ENCODE data around the gene MYH16. TPM values are rescaled to one million over a fixed set of nuclear protein-coding genes. Genes with fewer than 3 reads are reported as not detected.
A peak's percentile ranks its signal among the peaks of the same experiment; 100 is the strongest.

Gene MYH16
- total and polyA plus RNA-seq, 5 donors from 2014 or later: not detected

DNA sequence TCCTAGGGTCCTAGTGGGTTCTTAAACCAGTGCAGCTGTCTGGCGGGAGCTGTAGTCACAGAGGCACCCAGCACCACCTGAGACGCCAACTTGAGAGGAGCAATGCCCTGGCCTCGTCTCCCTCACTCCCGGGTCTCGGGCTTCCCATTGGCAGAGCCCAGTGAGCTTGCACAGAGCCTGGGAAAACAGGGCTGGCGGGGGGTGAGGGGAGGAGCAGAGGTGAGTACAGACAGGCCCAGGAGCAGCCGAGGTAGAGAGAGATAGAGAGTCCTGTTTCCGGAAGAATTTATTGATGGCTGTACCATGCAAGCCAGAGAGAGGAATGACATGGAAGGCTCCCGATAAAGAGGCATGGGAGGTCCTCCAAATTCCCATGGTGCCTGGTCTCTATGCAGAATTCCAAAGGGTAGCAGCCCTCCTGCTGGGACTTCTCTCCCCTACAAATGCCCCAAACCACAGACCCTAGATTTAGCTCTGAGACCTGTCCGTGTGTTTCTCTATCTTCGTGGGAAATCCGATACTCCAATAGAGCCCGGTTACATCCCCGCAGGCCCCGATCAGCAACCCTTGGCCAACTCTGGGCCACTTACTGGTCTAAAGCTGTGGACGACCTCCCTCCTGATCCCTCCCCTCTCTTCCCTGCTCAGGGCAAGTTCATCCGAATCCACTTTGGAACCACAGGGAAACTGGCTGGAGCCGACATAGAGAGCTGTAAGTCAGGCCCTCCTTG lies 20.3 kb upstream of the MYH16 start:
- peaks cover 0 to 2% (median 0%) of the 10 kb centered on the region in 7 donors for H3K9me3 Mint-ChIP-seq
- H3K4me3 ChIP-seq (ENCODE audit: low read depth, low read length): no peak overlapping the region
- H3K27me3 Mint-ChIP-seq: peaks cover 17% of the 10 kb centered on the region
- H3K4me1 ChIP-seq (ENCODE audit: control insufficient read depth, insufficient read depth, low read length, poor library complexity, severe bottlenecking): no peaks in the 10 kb centered on the region
- H3K4me3 Mint-ChIP-seq: peak overlapping the region in 1 of 4 donors; percentile 43
- no peak overlapping the region for H3K27ac Mint-ChIP-seq
- H3K9me3 ChIP-seq (ENCODE audit: control insufficient read depth in 2 of 2, low read length in 2 of 2): no peaks in the 10 kb centered on the region
- ATAC-seq (ENCODE audit: low read depth in 2 of 2) (no peak), DNase-seq (no peak)
- H3K36me3 Mint-ChIP-seq: no peaks in the 10 kb centered on the region
- H3K27ac ChIP-seq (ENCODE audit: insufficient read depth, low read length, poor library complexity, severe bottlenecking): no peak overlapping the region
- no peaks in the 10 kb centered on the region for H3K36me3 ChIP-seq (ENCODE audit: control insufficient read depth, insufficient read depth, low read length)
- H3K4me1 Mint-ChIP-seq: no peaks in the 10 kb centered on the region
- H3K27me3 ChIP-seq (ENCODE audit: control insufficient read depth, insufficient read depth, low read length): no peaks in the 10 kb centered on the region

DNA sequence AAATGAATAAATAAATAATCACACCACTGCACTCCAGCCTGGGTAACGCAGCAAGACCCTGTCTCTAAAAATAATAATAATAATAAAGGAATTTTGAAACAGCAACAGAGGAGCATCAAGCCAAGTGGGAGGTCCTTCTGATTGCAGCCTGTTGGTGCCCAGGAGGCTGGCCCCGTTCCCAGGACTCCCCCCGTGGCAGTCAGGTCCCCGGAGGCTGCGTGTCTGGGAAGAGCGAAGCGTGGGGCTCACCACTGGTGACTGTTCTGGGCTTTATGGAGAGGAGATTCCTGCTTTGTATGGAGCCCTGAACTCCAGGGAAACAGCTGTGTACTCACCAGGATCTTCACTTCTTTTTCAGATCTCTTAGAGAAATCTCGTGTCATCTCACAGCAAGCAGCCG lies 19.3 kb upstream of the MYH16 start:
- Mint-ChIP-seq H3K27me3 (peaks cover 17% of the 10 kb centered on the region), H3K4me3 (no peak overlapping the region), H3K9me3 (peaks cover 0 to 2% (median 0%) of the 10 kb centered on the region in 7 donors), H3K4me1 (no peaks in the 10 kb centered on the region), H3K27ac (no peak overlapping the region), H3K36me3 (no peaks in the 10 kb centered on the region)
- H3K9me3 ChIP-seq (ENCODE audit: control insufficient read depth in 2 of 2, low read length in 2 of 2): no peaks in the 10 kb centered on the region
- no peak for DNase-seq
- no peak overlapping the region for H3K27ac ChIP-seq (ENCODE audit: insufficient read depth, low read length, poor library complexity, severe bottlenecking)
- no peak for ATAC-seq (ENCODE audit: low read depth in 2 of 2)
- H3K4me1 ChIP-seq (ENCODE audit: control insufficient read depth, insufficient read depth, low read length, poor library complexity, severe bottlenecking): no peaks in the 10 kb centered on the region
- no peak overlapping the region for H3K4me3 ChIP-seq (ENCODE audit: low read depth, low read length)
- H3K36me3 ChIP-seq (ENCODE audit: control insufficient read depth, insufficient read depth, low read length): no peaks in the 10 kb centered on the region
- no peaks in the 10 kb centered on the region for H3K27me3 ChIP-seq (ENCODE audit: control insufficient read depth, insufficient read depth, low read length)

DNA sequence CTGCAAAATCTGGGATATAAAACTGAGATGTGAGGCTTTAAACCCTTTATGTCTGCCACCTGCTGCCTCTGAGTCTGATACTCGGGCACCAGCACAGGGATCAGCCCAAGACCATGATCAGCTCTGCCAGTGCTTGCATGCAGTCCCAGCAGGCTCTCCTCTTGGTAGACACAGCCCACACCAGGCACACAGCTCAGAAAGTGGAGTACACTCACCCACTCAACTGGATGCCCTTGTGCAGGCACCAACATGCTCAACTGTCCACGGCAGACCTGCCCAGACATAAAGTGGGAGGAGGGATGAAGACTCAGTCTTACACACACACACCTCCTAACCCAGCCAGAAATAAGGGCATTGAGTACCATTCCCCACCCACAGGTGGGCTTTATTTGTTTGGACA lies 18.2 kb upstream of the MYH16 start:
- H3K9me3 Mint-ChIP-seq: peaks cover 0 to 2% (median 0%) of the 10 kb centered on the region in 7 donors
- H3K36me3 Mint-ChIP-seq: no peaks in the 10 kb centered on the region
- no peaks in the 10 kb centered on the region for H3K4me1 Mint-ChIP-seq
- Histone ChIP-seq H3K4me3 (ENCODE audit: low read depth, low read length) (no peak overlapping the region), H3K9me3 (ENCODE audit: control insufficient read depth in 2 of 2, low read length in 2 of 2) (no peaks in the 10 kb centered on the region), H3K27ac (ENCODE audit: insufficient read depth, low read length, poor library complexity, severe bottlenecking) (no peak overlapping the region), H3K36me3 (ENCODE audit: control insufficient read depth, insufficient read depth, low read length) (no peaks in the 10 kb centered on the region), H3K27me3 (ENCODE audit: control insufficient read depth, insufficient read depth, low read length) (no peaks in the 10 kb centered on the region), H3K4me1 (ENCODE audit: control insufficient read depth, insufficient read depth, low read length, poor library complexity, severe bottlenecking) (no peaks in the 10 kb centered on the region)
- H3K27ac Mint-ChIP-seq: no peak overlapping the region
- H3K4me3 Mint-ChIP-seq: no peak overlapping the region
- ATAC-seq (ENCODE audit: low read depth in 2 of 2) (no peak), DNase-seq (no peak)
- H3K27me3 Mint-ChIP-seq: peaks cover 12% of the 10 kb centered on the region

DNA sequence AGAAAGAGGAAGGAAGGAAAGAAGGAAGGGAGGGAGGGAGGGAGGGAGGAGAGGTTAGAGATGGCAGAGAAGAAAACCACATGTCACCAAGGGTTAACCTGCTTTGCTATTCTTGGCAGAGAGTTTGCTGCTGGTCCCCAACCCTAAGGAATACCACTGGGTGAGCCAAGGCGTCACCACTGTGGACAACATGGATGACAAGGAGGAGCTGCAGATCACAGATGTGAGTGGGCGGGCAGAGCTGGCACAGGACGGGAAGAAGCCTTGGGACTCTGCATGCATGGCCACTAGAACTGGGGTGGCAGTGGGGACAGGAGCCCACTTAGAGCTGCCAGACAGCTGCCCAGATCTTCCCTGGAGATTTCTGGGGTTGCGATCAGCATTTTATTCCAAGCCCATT lies 17.2 kb upstream of the MYH16 start:
- no peak overlapping the region for H3K27ac Mint-ChIP-seq
- H3K36me3 Mint-ChIP-seq: no peaks in the 10 kb centered on the region
- H3K9me3 Mint-ChIP-seq: peaks cover 0 to 2% (median 0%) of the 10 kb centered on the region in 7 donors

DNA sequence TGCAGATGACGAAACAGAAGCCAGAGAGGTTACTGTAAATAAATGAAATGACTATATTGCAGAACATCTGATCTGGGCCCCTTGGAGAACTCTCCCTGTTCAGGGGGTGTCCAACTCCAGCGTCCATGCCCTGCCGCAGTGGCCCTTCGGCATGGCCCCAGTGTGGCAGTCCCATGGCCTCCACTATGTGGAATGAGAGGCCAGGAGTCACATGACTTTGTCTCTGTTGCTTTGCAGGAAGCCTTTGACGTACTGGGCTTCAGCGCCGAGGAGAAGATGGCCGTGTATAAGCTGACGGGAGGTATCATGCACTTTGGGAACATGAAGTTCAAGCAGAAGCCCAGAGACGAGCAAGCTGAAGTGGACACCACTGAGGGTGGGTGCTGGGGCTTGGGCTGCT lies 15.6 kb upstream of the MYH16 start:
- no peaks in the 10 kb centered on the region for H3K4me1 ChIP-seq (ENCODE audit: control insufficient read depth, insufficient read depth, low read length, poor library complexity, severe bottlenecking)
- H3K9me3 ChIP-seq (ENCODE audit: control insufficient read depth in 2 of 2, low read length in 2 of 2): no peaks in the 10 kb centered on the region
- H3K4me3 Mint-ChIP-seq: no peak overlapping the region
- H3K36me3 ChIP-seq (ENCODE audit: control insufficient read depth, insufficient read depth, low read length): no peaks in the 10 kb centered on the region
- H3K4me1 Mint-ChIP-seq: no peaks in the 10 kb centered on the region
- H3K27me3 ChIP-seq (ENCODE audit: control insufficient read depth, insufficient read depth, low read length): no peaks in the 10 kb centered on the region
- no peak overlapping the region for H3K4me3 ChIP-seq (ENCODE audit: low read depth, low read length)
- H3K36me3 Mint-ChIP-seq: no peaks in the 10 kb centered on the region
- peaks cover 2% of the 10 kb centered on the region for H3K27me3 Mint-ChIP-seq
- peaks cover 0 to 3% (median 0%) of the 10 kb centered on the region in 7 donors for H3K9me3 Mint-ChIP-seq
- no peak overlapping the region for H3K27ac Mint-ChIP-seq
- ATAC-seq (ENCODE audit: low read depth in 2 of 2) (no peak), DNase-seq (no peak)
- H3K27ac ChIP-seq (ENCODE audit: insufficient read depth, low read length, poor library complexity, severe bottlenecking): no peak overlapping the region

More for the DNA sequence above, 17.2 kb upstream of the MYH16 start:
- Histone ChIP-seq H3K4me3 (ENCODE audit: low read depth, low read length) (no peak overlapping the region), H3K4me1 (ENCODE audit: control insufficient read depth, insufficient read depth, low read length, poor library complexity, severe bottlenecking) (no peaks in the 10 kb centered on the region), H3K27me3 (ENCODE audit: control insufficient read depth, insufficient read depth, low read length) (no peaks in the 10 kb centered on the region), H3K36me3 (ENCODE audit: control insufficient read depth, insufficient read depth, low read length) (no peaks in the 10 kb centered on the region), H3K9me3 (ENCODE audit: control insufficient read depth in 2 of 2, low read length in 2 of 2) (no peaks in the 10 kb centered on the region), H3K27ac (ENCODE audit: insufficient read depth, low read length, poor library complexity, severe bottlenecking) (no peak overlapping the region)
- no peak overlapping the region for H3K4me3 Mint-ChIP-seq
- no peak for DNase-seq
- peaks cover 12% of the 10 kb centered on the region for H3K27me3 Mint-ChIP-seq
- ATAC-seq (ENCODE audit: low read depth in 2 of 2): no peak
- no peaks in the 10 kb centered on the region for H3K4me1 Mint-ChIP-seq

DNA sequence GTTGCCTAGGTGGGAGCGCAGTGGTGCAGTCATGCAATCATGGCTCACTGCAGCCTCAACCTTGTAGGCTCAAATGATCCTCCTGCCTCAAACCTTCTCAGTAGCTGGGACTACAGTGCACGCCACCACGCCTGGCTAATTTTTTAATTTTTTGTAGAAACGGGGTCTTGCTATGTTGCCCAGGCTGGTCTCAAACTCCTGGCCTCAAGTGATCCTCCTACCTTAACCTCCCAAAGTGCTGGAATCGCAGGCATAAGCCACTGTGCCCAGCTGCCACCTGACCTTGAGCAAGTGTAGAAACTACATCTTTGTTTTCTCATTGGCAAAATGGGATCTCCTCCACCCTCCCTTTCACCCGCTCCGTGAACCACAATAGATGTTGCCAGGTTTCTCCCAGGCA lies 15.0 kb upstream of the MYH16 start:
- no peaks in the 10 kb centered on the region for H3K36me3 ChIP-seq (ENCODE audit: control insufficient read depth, insufficient read depth, low read length)
- H3K4me1 ChIP-seq (ENCODE audit: control insufficient read depth, insufficient read depth, low read length, poor library complexity, severe bottlenecking): no peaks in the 10 kb centered on the region
- H3K36me3 Mint-ChIP-seq: no peaks in the 10 kb centered on the region
- no peak overlapping the region for H3K4me3 Mint-ChIP-seq
- H3K4me3 ChIP-seq (ENCODE audit: low read depth, low read length): no peak overlapping the region
- no peaks in the 10 kb centered on the region for H3K27me3 ChIP-seq (ENCODE audit: control insufficient read depth, insufficient read depth, low read length)
- no peak overlapping the region for H3K27ac ChIP-seq (ENCODE audit: insufficient read depth, low read length, poor library complexity, severe bottlenecking)
- DNase-seq (no peak), ATAC-seq (ENCODE audit: low read depth in 2 of 2) (no peak)
- H3K4me1 Mint-ChIP-seq: no peaks in the 10 kb centered on the region
- H3K9me3 ChIP-seq (ENCODE audit: control insufficient read depth in 2 of 2, low read length in 2 of 2): no peaks in the 10 kb centered on the region
- H3K9me3 Mint-ChIP-seq: peaks cover 0 to 3% (median 0%) of the 10 kb centered on the region in 7 donors
- no peaks in the 10 kb centered on the region for H3K27me3 Mint-ChIP-seq
- no peak overlapping the region for H3K27ac Mint-ChIP-seq

- H3K4me1 Mint-ChIP-seq: no peaks in the 10 kb centered on the region
- no peak overlapping the region for H3K27ac Mint-ChIP-seq
- ATAC-seq (ENCODE audit: low read depth in 2 of 2) (no peak), DNase-seq (no peak)
- Histone ChIP-seq H3K4me3 (ENCODE audit: low read depth, low read length) (no peak overlapping the region), H3K9me3 (ENCODE audit: control insufficient read depth in 2 of 2, low read length in 2 of 2) (no peaks in the 10 kb centered on the region), H3K27me3 (ENCODE audit: control insufficient read depth, insufficient read depth, low read length) (no peaks in the 10 kb centered on the region), H3K4me1 (ENCODE audit: control insufficient read depth, insufficient read depth, low read length, poor library complexity, severe bottlenecking) (no peaks in the 10 kb centered on the region), H3K27ac (ENCODE audit: insufficient read depth, low read length, poor library complexity, severe bottlenecking) (no peak overlapping the region), H3K36me3 (ENCODE audit: control insufficient read depth, insufficient read depth, low read length) (no peaks in the 10 kb centered on the region)
- no peak overlapping the region for H3K4me3 Mint-ChIP-seq
- no peaks in the 10 kb centered on the region for H3K27me3 Mint-ChIP-seq
- no peaks in the 10 kb centered on the region for H3K36me3 Mint-ChIP-seq
- peaks cover 0 to 3% (median 0%) of the 10 kb centered on the region in 7 donors for H3K9me3 Mint-ChIP-seq
Observed at GRCh38 chr7:99258501-99258900, 14.1 kb upstream of the MYH16 start.

GRCh38 chr7:99260395-99260794 lies 12.2 kb upstream of the MYH16 start:
- Mint-ChIP-seq H3K27ac (no peak overlapping the region), H3K9me3 (peaks cover 0 to 5% (median 0%) of the 10 kb centered on the region in 7 donors), H3K36me3 (no peaks in the 10 kb centered on the region), H3K4me3 (no peak overlapping the region), H3K4me1 (no peaks in the 10 kb centered on the region), H3K27me3 (peaks cover 5% of the 10 kb centered on the region)
- no peak for DNase-seq
- Histone ChIP-seq H3K27ac (ENCODE audit: insufficient read depth, low read length, poor library complexity, severe bottlenecking) (no peak overlapping the region), H3K36me3 (ENCODE audit: control insufficient read depth, insufficient read depth, low read length) (no peaks in the 10 kb centered on the region), H3K9me3 (ENCODE audit: control insufficient read depth in 2 of 2, low read length in 2 of 2) (no peaks in the 10 kb centered on the region), H3K4me3 (ENCODE audit: low read depth, low read length) (no peak overlapping the region), H3K27me3 (ENCODE audit: control insufficient read depth, insufficient read depth, low read length) (no peaks in the 10 kb centered on the region), H3K4me1 (ENCODE audit: control insufficient read depth, insufficient read depth, low read length, poor library complexity, severe bottlenecking) (no peaks in the 10 kb centered on the region)
- no peak for ATAC-seq (ENCODE audit: low read depth in 2 of 2)
